IPS DF 4.7 (cell line): Measurements from ENCODE around the gene SLC16A9.
A peak's percentile ranks its signal among the peaks of the same experiment; 100 is the strongest.
"Not testable (repeated sequence)": the region's sequence is repeated elsewhere in the genome, so short reads cannot be mapped to it uniquely, and the experiment has no call there.

Experiments
- DNase-seq: peaks from one replicate; pipeline ENCODE4 v3.0.0-alpha.2; 2013; ENCODE audit warnings: low spot score; ENCODE audit errors: extremely low read depth

The SLC16A9 gene

DNA sequence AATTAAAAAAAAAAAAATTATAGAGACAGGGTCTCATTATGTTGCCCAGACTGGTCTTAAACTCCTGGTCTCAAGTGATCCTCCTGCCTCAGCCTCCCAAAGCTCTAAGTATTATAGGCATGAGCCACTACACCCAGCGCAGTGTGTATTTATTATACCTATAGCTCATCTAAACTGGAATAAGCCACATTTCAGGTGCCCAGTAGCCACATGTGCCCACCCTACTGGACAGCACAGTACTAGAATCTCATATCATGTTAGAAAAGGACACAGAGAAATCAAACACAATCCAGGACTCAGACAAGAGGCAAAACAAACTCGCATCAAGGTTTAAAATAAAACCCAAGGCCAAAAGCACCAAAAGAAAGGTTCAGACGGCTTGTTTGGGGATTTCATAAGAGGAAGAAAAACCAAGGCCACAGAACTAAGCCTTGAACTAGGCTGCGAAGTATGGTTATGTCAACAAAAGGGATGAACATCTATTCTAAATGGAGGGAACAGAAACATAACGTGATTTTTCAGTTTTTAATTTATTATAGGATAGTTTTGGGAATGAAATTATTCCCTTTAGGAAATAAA lies 32.3 kb downstream of the SLC16A9 start:
- no peak for DNase-seq

DNA sequence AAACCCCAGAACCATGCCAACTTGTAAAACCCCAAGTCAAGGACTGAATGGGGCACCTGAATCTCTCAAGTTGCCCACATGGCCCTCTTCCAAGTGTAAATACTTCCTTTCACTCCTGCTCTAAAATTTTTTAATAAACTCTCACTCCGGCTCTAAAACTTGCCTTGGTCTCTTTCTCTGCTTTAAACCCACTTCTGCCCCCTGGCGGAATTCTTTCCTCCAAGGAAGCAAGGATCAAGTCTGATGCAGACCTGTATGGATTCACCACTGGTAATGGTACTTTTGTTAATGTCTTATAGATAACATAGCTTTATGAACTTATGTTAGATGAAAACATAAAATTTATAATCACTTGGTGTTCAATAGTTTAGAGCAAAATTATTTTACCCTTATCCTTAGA lies 33.8 kb downstream of the SLC16A9 start:
- peak; percentile 25 for DNase-seq

DNA sequence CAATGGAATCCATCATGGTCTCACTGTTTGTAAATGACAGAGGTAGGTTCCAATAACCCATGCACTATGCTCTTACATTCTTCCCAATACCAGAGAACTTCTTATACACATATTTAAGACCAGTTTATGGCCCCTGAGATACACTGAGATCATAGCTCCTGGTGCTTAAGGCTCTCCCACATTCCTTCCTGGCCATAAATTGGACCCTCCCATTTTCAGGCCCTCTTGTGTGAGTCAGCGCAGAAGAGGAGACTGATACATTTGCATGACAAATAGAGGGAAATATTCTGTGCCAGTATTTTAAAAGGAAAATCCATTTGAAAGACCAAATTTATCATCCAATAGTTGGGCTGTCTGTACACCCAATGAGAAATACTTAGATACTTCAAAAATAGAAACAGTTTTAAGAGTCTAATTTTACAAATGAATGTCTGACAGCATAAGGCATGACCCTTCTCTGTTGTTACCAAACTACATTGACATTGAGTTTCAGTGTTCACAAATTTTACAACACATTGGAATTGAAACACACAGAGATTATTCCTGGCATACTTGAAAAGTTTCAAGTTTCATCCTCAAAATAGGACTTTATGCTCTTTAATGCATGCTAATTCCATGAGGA lies 35.3 kb downstream of the SLC16A9 start:
- DNase-seq: no peak

DNA sequence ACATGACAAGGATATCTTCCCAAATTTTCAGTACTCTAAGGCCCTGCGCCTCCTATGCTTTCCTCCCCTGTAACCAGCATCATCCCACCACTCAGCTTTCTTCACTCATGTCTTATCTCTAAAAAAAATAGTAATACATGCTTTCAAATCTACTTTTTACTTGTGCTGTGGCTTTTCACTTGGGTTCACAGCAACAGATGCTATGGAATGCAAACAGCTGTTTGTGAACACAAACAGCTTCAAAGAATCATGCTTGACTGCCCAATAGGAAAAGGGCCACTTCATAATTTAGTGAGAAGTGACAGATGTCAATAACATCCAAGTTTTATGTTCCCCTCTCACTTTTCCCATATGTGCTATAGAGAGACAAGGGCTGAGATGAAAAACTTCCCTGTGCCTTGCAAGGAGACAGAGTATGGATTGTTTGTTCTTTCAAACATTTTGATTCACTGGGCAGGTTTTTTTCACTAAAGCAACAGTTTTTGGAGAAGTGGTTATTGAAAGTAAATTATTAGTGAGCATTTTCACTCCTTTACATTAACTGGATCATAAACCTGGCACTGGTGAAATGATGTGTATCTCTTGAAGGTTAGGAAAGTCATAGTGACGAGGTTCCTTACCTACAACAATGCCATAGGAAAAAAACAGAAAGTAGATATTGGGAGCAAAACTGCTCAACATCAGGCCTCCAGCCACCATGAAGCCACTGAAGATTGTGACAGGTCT lies 37.3 kb downstream of the SLC16A9 start:
- no peak for DNase-seq

DNA sequence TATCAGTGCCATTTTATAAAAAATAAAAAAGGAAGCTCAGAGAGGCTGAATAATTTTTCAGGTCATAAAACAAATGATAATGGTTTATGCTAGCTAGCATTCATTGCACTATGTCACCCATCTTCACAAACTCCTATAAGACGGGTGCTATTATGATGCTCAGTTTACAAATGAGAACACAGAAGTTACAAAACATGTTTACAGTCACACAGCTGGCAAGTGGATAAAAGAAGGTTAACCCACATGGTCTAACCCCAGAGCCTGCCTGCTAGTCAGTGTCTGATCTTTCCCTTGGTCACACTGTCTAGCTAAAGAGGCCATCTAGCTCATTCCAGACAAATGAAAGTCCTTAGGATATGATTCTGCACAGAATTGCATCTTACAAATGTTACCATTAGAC lies 39.4 kb downstream of the SLC16A9 start:
- no peak for DNase-seq

DNA sequence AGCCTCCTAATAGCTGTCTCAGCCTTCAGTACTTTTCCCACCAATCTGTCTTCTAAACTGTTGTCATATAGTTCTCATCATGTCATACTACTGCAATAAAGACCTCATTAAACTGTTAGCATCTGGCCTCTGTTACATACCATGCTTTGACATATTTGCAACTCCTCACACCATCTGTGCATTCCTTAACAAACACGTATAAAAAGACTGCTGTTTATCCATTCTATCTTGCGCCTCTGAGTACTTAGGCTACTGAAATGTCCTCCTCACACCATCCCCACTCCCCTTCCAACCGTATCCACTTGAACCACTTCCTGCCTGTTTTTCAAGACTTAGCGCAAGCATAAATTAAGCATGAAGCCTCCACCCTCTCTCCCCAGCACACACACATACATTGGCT lies 41.6 kb downstream of the SLC16A9 start:
- no peak for DNase-seq

DNA sequence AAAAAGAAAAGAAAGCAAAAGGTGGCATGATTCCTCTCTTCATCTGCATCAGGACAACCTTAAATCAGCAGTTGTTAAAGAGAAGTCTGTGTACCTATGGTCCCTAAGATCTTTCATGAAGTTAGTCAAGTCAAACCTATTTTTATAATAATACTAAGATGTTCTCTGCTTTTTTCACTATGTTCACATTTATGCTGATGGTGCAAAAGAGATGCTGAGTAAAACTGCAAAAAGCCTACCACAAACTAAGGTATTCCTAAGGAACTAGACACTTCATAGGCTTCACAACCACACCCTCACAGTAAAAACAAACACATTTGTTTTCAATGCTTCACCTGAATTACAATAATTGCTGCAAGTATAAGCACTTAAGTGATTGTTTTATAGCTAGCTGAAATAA lies 43.3 kb downstream of the SLC16A9 start:
- no peak for DNase-seq

DNA sequence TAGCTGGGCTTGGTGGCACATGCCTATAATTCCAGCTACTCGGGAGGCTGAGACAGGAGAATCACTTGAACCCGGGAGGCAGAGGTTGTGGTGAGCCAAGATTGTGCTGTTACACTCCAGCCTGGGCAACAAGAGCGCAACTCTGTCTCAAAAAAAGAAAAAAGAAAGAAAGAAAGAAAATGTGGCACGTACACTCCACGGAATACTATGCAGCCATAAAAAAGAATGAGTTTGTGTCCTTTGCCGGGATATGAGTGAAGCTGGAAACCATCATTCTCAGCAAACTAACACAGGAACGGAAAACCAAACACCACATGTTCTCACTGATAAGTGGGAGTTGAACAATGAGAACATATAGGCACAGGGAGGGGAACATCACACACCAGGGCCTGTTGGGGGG lies 46.4 kb downstream of the SLC16A9 start:
- not testable (repeated sequence) for DNase-seq

DNA sequence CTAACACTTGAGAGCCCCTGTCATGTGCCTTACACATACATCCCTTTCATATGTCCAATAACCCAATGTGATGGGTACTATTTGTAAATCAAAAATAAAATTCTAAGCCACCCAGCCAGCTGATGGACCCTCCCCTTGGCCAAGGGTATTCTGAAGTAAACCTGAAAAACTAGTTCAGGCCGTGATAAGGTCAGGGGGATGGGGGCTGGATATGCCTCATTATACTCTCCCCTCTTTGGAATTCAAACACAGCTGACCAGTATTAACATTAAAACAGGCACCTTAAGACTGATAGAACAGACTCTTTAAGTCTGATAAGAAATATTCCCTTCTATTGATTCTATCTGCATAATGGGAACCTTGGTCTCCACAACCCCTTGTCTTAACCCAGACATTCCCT lies 51.9 kb downstream of the SLC16A9 start:
- DNase-seq: no peak

DNA sequence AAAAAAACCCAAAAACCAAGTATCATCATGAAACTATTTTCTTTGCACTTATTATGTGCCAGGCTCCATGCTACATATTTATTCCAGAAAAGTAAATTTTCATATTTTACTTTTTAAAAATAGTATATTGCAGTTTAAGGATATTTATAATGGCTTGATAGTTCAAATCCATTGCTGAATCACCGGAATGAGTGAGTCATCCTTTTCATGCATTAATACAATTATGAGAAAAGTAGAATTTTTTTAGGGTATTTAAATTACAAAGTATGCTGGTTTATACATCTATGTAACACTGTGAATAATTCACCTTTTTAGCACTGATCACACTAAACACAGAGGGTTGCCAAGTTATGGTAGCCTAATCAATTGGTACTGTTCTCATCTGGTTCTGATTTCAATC lies 54.3 kb downstream of the SLC16A9 start:
- no peak for DNase-seq

DNA sequence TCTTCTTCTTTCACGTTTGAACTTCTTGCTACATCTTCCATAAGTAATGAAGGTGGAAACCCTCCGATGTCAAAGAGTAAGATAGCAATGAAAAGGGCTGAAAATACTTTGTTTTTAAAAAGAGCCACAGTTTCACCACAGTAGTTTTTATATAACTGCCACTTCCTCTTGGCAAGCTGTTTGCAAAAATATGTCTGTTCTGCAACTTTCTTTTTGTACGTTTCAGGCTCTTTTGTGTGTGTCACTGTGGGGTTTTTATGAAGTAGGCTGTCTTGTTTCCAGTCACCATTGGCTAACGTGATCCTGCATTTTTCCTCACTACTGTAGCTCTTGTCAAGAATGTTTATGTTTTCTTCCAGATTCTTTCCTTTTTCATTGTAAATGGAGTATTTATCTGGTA lies 55.6 kb downstream of the SLC16A9 start:
- DNase-seq: no peak

DNA sequence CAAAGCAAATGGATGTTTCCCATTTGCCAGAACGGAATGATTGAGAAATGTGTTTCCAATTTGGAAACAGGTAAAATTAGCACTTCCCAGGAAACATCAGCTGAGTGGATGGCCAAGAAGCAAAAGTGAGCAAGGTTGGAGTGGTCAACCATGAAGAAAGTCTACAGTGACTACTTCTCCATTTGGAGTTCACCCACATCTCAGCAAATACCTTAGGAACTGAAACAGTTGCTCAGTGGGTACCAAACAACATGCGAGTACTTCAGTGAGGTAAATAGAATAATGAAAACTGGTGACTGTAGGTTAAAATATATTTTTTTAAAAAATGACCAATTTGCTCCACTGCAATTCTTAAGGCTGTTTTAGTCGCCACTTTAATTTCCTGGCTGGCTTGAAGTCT lies 57.7 kb downstream of the SLC16A9 start:
- no peak for DNase-seq

DNA sequence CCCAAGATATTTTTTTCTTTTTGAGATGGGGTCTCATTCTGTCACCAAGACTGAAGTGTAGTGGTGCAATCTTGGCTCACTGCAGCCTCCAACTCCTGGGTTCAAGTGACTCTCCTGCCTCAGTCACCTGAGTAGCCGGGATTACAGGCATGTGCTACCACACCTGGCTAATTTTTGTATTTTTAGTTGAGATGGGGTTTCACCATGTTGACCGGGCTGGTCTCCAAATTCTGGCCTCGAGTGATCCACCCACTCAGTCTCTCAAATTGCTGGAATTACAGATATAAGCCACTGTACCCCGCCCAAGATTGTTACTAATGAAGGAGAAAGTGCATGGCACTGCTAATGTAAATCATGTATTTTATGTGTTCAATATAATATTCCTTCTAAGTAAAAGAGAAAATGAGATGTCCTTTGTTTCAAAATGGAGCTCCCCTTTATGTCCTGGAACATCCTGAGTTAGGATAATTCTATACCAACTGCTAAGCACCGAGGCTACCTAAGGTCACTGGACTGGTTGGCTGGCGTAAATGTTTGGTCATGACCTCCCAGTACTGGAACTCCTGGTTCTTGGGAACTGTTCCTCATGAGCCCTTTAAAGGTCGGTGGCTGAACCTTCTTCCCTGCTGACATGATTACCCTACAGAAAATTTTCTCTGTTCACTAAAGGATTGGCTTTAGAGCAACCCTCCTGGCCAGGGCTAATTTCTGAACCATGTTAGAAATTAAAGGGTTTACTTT lies 59.9 kb downstream of the SLC16A9 start:
- no peak for DNase-seq

DNA sequence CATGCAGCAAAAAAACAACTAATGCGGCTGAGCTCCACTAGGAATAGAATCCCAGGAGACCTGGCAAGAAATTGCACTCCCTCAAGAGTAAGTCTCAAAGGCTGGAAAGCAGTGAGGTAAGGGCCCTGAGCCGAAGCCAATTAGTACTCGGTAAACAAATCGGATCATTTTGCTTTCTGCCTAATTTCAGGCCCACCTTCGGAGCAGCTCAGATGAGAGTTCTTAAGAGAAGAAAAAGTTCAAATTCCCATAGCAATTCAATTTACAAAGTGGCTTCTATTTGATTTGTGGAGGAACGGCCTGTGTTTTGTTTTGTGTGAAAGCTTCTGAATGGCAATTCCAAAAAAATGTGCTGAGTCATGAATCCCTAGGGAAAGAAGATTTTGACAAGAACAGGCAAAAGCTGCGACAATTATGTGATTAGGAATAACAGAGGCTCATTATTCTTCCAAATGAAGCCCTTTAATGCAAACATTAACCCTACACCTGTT lies 60.9 kb downstream of the SLC16A9 start:
- no peak for DNase-seq

DNA sequence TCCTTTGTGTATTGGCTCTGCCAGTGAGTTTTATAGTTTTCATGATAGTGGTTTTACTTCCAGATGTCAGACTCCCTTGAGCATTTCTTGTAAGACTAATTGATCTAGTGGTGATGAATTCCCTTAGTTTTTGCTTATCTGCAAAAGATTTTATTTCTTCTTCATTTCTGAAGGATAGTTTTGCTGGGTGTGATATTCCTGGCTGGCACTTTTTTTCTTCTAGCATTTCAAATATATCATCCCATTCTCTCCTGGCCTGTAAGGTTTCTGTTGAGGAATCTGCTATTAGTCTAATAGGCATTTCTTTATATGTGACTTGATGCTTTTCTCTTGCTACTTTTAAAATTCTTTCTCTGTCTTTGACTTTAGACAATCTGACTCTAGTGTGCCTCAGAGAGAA lies 64.8 kb downstream of the SLC16A9 start:
- DNase-seq: no peak

DNA sequence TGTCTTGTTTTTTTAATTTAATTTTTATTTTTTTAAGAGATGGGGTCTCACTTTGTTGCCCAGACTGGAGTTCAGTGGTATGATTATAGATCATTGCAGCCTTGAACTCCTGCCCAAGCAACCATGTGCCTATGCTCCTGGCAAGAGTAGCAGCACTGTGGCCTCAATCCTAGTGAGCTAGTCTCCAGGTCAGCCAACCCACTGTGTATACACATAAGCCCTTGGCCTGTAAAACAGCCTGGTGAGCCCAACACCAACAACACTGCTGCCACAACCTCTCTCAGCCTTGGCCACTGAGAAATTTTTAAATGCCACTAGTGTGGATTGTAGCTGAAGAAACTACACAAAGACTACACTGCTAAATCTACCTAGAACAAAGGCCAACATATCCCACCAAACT lies 68.0 kb downstream of the SLC16A9 start:
- not testable (repeated sequence) for DNase-seq

DNA sequence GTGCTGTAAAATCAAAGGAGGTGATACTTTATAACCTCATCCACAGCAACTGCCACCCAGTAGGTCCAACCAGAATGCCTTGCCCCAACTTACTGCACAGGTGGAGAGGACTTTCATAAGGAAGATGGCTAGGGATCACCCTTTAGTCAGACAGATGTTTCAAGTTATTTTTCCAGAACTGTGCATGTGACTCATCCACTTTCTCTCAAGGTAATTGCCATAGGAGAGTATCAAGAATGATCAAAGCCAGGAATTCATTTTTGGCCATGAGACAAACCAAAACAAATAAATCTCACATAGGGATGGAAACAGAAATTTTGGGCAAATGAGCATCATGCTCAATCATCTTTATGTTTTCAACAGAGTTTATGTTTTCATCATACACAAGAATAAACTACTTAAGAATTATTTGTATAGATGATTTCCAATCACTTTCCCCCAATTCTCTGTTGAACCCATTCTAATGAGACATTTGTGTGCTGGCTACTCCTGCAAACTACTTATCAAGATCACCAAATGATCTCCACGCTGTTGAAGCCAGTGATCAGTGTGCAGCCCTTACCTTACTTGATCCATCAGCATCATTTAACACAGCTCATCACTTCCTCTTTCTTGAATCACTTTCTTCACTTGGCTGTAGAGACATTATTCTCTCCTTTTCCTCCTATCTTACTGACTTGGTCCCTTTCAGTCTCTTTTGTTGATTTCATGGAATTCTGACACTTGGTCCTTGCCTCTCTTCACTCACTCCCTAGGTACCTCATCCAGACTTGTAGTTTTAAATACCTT lies 74.0 kb downstream of the SLC16A9 start:
- DNase-seq: no peak

DNA sequence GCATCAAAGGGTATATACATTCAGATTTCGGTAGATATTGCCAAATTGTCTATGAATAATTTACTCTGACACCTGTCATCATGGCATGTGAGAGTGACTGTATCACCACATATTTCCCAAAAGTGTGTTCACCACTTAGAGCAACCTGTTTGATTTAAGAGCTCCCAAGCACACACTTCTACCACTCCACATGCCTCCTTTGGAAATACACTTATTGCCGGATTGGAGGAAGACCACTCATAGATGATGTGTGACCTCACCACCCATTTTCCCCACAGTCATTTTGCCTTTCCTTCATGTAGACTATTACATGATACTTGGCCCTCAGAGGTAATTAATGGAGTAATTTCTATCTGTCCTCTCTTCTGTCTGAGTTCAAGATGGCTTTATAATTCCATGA lies 75.5 kb downstream of the SLC16A9 start:
- no peak for DNase-seq

DNA sequence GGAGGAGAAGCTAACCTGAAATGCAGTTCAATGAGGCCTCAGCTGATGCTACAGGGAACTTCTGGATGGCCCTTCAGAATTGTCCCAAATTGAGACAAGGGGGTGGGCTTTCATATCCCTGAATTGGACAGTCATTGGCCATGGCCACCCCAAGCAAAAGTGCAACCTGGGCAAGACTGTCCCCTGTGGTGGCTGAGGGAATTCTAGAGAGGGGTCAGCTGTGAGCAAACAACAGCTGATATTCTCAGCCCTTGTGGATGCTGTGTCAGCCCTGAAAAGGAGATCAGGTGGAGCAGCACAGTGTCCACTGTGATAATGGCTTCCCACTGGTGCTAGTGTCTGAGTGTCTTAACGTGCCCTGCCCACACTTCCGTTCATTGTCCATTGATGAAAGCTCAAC lies 76.6 kb downstream of the SLC16A9 start:
- DNase-seq: no peak

DNA sequence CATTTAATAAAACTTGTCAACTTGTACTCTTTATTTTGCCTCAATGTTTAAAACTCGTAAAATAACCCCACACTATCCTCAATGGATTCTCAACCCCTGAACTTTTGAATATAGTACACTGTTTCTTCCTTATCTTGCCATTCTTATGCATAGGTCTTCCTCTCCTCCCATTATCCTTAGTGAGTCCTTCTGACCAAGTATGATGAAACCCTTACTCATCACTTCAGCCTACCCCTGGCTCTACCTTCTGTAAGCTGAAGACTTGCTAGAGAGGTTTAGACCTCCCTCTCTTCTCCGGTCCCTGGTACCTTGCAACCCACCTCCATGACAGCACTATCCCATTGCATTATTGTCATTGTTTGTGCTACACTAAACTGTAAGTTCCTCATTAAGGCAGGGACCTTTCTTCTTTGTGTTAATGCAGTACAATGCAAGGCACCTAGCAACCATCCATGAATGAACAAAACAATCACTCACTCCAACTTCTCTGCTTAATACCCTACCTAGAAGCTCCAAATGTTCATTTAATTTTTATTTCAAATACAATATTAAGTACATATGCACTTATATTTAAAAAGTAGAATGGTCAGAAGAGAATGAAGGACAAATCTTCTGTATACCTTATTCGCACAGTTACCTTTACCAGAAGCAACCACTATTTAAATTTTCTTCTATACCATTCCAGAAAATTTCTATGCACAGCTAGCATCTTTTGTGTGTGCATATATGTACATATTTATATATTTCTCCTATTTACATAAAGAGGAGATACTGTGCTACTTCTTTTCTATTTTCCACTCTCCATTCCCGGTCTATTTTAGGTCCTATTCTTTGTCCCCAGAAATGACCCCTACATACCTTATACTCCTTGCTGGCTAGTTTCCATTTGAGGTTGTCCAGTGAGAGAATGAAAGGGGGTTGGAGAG lies 77.5 kb downstream of the SLC16A9 start:
- no peak for DNase-seq
